GM21737 (cell line): ENCODE measurements around the gene CCNC.
"Not testable (repeated sequence)": the region's sequence is repeated elsewhere in the genome, so short reads cannot be mapped to it uniquely, and the experiment has no call there.

ENCODE experiments used
- ATAC-seq: cut with Tn5 transposase; IDR thresholded peaks from one replicate; pipeline ENCODE4 v1.9.1; 2021; ENCODE audit warnings: mild to moderate bottlenecking, moderate library complexity; ENCODE audit not compliant: unreplicated experiment

CCNC gene

DNA sequence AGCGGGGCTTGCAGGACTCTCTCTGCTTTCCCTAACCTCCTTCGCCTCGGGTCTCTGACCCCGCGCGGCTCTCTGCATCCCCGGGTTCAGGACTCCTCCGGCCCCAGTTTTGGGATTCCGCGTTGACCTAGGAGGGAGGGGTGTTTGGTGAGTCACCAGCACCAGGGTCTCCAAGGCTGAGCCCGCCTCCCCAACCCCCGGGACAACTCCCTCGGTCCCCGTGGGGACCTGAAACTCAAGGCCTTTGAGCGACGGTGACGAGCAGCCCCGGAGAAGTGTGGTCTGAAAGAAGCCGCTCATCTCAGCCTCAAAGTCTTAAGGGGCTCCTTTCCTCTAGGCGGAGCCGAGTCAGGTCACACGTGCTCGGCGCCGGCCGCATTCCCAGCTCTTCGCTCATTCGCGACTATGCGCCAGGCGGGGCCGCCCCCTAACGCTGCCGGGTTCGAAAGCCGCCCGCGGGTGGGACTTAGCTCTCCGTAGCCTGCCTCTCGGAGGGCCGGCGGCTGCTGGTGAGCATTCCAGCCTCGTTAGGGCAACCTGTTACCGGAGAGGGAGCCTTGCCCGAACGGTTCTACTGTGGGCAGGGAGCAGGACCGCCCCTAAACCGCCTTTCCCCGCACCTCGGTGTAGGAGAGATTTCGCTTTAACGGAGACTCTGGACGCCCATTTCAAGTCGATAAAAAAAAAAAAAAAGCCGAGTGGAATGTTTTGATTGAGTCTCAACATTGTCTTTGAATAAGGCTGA is 35.1 kb upstream of the CCNC start:
- no peak for ATAC-seq

- ATAC-seq: no peak
These were observed 34.3 kb upstream of the CCNC start for GRCh38 chr6:99602520-99603420.

GRCh38 chr6:99594696-99595095 is 26.2 kb upstream of the CCNC start:
- ATAC-seq: not testable (repeated sequence)

DNA sequence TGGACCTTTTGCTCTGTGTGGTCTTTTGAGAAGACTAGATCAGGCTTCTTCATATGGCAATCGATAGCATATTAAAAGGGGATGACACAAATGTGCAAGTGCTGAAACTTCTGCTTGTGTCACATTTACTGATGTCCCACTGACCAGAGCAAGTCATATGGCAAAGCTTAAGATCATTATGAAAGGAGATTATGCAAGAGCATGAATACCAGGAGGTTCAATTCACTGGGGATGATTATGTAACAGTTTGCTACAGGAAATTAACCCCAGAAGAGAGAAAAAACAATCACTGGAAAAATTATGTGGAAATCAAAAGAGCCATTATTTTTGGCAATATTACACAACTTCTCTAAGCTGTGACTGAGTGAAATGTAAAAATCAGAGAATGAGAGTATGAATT is 24.4 kb upstream of the CCNC start:
- ATAC-seq: no peak

GRCh38 chr6:99591673-99592364 is 23.4 kb upstream of the CCNC start:
- no peak for ATAC-seq

DNA sequence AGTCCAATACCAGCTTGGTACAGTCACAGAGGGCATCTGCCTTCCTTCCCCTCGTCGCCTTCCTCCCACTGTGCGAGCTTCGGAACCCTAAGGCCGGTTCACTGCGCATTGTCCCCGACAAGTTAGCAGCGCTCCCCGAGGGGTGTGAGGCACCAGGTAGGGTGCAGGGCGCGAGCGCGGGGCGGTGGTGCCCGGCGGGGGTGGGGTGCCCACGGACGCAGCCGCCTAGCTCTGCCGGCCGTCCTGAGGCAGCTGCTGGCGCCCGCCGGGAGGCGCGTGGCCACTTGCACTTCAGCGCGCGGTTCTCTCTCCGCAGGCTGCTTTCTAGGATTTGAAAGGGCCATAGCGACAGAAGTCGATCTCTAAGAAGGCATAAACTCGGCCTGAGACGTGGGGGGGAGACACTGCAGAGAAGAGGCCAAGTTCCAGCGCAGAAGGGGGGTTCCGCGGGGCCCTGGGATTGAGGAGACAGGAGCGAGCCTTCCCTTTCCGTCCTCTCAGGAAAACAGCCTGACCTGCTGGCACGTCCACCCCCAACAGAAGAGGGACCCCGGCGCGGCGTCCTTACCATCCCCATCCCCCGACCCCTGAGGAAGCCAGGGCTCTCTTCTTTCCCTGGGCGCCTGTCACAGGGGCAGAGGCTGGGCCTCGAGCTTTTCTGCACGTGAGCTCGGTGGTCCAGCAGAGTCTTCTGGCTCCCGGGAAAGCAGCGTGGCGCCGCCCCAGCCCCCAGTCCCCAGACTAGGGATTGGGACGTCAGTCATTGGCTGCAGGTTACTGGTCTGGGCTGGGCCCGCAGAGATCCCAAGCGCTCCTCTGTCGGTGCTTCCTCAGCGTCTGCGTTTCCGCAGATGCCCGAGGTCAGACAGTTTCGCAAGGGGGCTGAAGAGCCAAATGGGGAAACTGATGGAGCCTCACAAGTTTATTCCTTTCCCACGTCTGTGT is 22.5 kb upstream of the CCNC start:
- no peak for ATAC-seq

- no peak for ATAC-seq
These were observed 21.5 kb upstream of the CCNC start for GRCh38 chr6:99589907-99590493.

DNA sequence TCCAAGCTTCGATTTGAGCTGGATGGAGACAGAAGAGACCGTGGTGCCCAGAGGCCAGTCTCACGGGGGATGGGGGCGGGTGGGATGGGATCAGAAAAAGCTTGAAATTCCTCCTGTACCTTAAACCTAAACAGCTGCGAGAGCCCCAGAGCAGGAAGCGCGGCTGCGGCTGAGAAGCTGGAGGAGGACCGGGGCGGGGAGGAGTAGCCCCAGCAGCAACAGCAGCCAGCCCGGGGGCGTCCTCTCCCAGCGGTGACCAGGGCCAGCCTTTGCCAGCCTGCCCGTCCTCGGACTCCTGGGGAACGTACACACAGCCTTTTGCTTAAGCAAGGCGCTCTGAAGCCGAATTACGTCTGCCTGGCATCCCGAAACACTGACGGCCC is 20.8 kb upstream of the CCNC start:
- peak; percentile 34 for ATAC-seq

DNA sequence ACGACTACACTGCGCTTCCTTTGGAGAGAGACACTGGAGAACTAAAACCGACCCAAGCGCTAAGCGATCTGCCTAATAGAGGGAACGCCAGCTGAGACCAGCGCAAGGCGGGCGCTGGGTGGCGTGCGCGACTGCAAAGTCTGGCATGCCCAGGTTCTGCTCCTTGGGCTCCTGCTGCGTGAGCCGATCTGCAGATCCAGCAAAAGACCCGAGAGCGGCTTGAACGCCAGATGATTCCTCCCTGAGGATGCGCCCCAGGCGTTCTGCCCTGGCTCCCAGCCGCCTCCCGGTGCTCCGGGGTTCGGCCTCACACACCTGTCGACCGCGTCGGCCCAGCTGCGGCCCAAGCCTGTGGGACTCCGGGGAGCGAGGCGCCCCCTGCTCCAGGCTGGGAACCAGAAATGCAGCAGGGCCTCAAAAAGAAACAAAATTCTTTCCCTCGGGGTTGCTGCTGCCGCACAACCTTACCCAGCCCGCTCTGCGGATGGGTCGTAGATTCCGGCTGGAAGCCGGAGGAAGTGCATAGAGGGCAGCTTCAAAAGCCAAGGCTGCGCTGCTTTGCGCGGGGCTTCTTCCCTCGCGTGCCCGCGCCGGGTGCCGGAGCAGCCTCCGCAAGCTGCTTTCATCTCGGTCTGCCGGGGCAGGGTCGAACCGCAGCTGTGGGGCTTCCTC is 20.3 kb upstream of the CCNC start:
- ATAC-seq: peak; percentile 93

DNA sequence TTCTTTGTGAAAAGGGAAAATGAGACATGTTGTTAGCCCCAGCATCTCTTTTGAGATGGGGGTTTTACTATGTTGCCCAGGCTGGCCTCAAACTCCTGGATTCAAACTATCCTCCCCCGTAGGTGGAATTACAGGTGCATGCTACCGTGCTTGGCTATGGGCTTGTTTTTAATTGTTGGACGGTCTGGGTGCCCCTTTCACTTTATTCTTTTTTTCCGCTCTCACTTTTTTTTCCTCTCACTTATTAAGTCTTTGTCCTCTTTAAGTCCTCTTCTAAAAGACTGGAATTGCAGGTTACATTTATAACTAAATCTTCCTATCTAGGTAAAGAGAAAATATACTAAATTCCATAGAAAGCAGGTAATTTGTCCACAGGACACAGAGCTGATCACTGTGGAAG is 19.3 kb upstream of the CCNC start:
- no peak for ATAC-seq

DNA sequence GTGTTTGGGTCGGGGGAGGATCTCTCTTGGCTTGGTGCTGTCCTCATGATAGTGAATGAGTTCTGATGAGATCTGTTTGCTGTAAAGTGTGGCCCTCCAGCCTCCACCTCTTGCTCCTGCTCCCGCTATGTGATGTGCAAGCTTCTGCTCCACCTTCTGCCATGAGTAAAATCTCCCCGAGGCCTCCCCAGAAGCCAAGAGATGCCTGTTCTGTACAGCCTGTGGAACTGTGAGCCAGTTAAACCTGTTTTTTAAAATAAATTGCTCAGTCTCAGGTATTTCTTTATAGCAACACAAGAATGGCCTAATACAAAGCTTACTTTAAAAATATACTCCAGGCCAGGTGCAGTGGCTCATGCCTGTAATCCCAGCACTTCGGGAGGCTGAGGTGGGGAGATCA is 11.3 kb upstream of the CCNC start:
- ATAC-seq: no peak

DNA sequence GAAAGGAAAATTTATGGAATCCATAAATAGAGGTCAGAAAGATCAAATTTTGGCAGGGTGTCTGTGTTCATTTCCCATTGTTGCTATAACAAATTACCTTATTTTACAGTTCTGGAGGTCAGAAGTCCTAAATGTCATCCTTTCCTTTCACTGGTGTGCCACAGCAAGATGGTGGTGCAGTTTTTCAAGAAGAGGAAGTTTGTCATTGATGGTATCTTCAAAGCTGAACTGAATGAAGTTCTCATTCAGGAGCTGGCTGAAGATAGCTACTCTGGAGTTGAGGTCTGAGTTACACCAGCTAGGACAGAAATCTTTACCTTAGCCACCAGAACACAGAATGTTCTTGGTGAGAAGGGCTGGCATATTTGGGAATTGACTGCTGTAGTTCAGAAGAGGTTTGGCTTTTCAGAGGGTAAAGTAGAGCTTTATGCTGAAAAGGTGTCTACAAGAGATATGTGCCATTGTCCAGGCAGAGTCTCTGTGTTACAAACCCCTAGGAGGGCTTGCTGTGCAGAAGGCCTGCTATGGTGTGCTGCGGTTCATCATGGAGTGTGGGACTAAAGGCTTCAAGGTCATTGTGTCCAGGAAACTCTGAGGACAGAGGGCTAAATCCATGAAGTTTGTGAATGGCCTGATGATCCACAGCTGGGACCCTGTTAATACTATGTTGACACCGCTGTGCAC is 7.2 kb upstream of the CCNC start:
- no peak for ATAC-seq

DNA sequence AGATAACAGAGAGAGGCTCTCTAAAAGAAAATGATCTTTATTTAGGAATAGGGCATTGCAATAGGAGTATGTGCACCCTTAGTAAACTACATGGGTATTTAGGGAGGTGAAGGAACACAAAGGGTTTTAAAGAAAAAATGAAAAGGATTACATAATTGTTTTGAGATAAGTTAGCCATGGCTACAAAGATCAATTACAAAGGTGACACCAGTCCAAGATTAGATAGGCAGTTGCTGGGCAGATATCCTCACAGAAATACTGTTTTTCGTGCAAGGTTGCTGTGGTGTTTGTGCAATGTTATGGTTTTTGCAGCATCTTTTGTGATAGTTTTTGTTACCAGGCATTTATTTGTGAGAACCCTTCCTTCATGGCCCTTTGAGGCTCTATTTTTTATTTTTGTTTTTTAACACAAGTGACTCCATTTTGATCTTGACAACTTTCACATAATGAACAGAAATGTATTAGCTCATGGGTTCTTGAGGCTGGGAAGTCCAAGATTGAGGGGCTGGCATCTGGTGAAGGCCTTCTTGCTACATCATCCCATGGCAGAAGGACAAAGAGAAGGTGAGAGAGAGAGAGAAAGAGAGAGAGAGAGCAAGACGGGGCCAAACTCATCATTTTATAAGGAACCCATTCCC is 5.6 kb upstream of the CCNC start:
- no peak for ATAC-seq

- no peak for ATAC-seq
These were observed 5.3 kb downstream of the CCNC start for GRCh38 chr6:99563056-99563723.

- ATAC-seq: no peak
These were observed 7.8 kb downstream of the CCNC start for GRCh38 chr6:99560668-99561067.

DNA sequence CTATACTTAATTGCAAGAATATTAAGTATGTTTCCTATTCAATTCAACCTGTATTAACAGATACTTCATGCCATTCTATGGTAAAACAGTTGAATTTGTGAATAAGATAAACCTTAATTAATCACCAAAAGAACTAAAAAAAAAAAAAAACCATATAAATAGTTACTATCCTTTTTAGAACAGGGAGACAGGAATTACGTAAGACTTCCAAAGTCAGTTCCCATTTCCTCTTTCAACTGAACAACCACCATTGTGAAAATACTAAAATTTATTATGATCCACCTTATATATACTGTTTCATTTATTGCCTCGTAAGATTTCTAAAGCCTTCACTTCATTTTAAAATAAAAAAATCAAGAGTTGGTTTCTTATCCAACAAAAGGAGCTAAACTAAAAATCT is 9.4 kb downstream of the CCNC start:
- ATAC-seq: no peak

GRCh38 chr6:99553888-99554287 is 14.6 kb downstream of the CCNC start:
- no peak for ATAC-seq
